HL-60 (cell line): ENCODE results near the gene HTR3B.

Source experiments
- DNase-seq, 2 experiments: peaks; one replicate each; pipeline ENCODE4 v3.0.0-alpha.2; 2010 to 2020; ENCODE audit warnings: low read depth in 1 of 2, low spot score in 1 of 2
- H3K27ac ChIP-seq: fragments of 250-450 bp; sonication (Bioruptor Pico); replicated peaks from 2 replicates; pipeline ENCODE4 v1.5.1; 2020; ENCODE audit warnings: mild to moderate bottlenecking, moderate library complexity
- H3K27me3 ChIP-seq: fragments of 250-450 bp; sonication (Bioruptor Pico); 2 replicates; pipeline ENCODE4 v1.5.1; 2021; ENCODE audit warnings: mild to moderate bottlenecking, moderate library complexity; ENCODE audit not compliant: insufficient read depth, poor library complexity, severe bottlenecking
- H3K4me3 ChIP-seq: replicated peaks from 2 replicates; pipeline ENCODE4 v1.5.1; 2011; ENCODE audit warnings: mild to moderate bottlenecking, control low read depth, low read length; ENCODE audit not compliant: insufficient read depth
- CTCF ChIP-seq: IDR thresholded peaks from one replicate; pipeline ENCODE4 v1.5.1; 2011; ENCODE audit warnings: low read length, control low read depth, inconsistent platforms; ENCODE audit not compliant: insufficient read depth
- GABPA ChIP-seq: IDR thresholded peaks from 2 replicates; pipeline ENCODE4 v1.6.1; 2012; ENCODE audit warnings: low read depth
- POLR2AphosphoS5 ChIP-seq: IDR thresholded peaks from 2 replicates; pipeline ENCODE4 v1.6.1; 2012; ENCODE audit warnings: low read depth
- REST ChIP-seq: IDR thresholded peaks from 2 replicates; pipeline ENCODE4 v1.6.1; 2012; ENCODE audit warnings: low read depth; ENCODE audit not compliant: insufficient replicate concordance
- SPI1 ChIP-seq: IDR thresholded peaks from 2 replicates; pipeline ENCODE4 v1.6.1; 2012; ENCODE audit warnings: low read depth, mild to moderate bottlenecking, borderline replicate concordance

The HTR3B gene

GRCh38 chr11:113884361-113884836, 20.2 kb upstream of the HTR3B start:
- H3K27me3 ChIP-seq = no peaks in the 10 kb centered on the region
- TF ChIP-seq GABPA (no peak), POLR2AphosphoS5 (no peak), SPI1 (no peak), CTCF (no peak), REST (no peak)
- no peak overlapping the region for H3K27ac ChIP-seq
- H3K4me3 ChIP-seq = no peak overlapping the region
- DNase-seq = no peak

- Histone ChIP-seq H3K4me3 (no peak overlapping the region), H3K27me3 (no peaks in the 10 kb centered on the region), H3K27ac (no peak overlapping the region)
- no peak for DNase-seq
- TF ChIP-seq REST (no peak), GABPA (no peak), SPI1 (no peak), CTCF (no peak), POLR2AphosphoS5 (no peak)
Observed at GRCh38 chr11:113885897-113886296, 18.7 kb upstream of the HTR3B start.

- H3K4me3 ChIP-seq = no peak overlapping the region
- DNase-seq = no peak
- H3K27me3 ChIP-seq = no peaks in the 10 kb centered on the region
- H3K27ac ChIP-seq = no peak overlapping the region
- TF ChIP-seq SPI1 (no peak), REST (no peak), CTCF (no peak), GABPA (no peak), POLR2AphosphoS5 (no peak)
Observed at GRCh38 chr11:113888848-113889247, 15.7 kb upstream of the HTR3B start.
